Smooth muscle cell (in vitro differentiated cells): Measurements from ENCODE around the gene MUC5B. TPM values are rescaled to one million over a fixed set of nuclear protein-coding genes. Genes with fewer than 3 reads are reported as not detected.

ENCODE experiments used
- DNase-seq: peaks from one replicate; lab custom pipeline; 2025; ENCODE audit not compliant: unreplicated experiment; lab: John Stamatoyannopoulos, UW
- H2AFZ ChIP-seq: fragments of 200-600 bp; sonication (generic); 2 replicates; pipeline ENCODE4 v1.6.0; 2016; ENCODE audit warnings: antibody characterized with exemption, low read depth, mild to moderate bottlenecking
- H3F3A ChIP-seq: fragments of 200-600 bp; sonication (generic); 2 replicates; pipeline ENCODE4 v1.6.0; 2017; ENCODE audit warnings: antibody characterized with exemption, low read depth
- H3K27ac ChIP-seq: fragments of 200-600 bp; sonication (generic); 2 replicates; pipeline ENCODE4 v1.5.1; 2016; ENCODE audit warnings: low read depth, mild to moderate bottlenecking
- H3K27me3 ChIP-seq: fragments of 200-600 bp; sonication (generic); 2 replicates; pipeline ENCODE4 v1.6.1; 2016; ENCODE audit warnings: low read depth, mild to moderate bottlenecking
- H3K36me3 ChIP-seq: fragments of 200-600 bp; sonication (generic); 2 replicates; pipeline ENCODE4 v1.5.1; 2016; ENCODE audit warnings: low read depth
- H3K4me1 ChIP-seq: fragments of 200-600 bp; sonication (generic); 2 replicates; pipeline ENCODE4 v1.5.1; 2016; ENCODE audit warnings: low read depth
- H3K4me2 ChIP-seq: fragments of 200-600 bp; sonication (generic); 2 replicates; pipeline ENCODE4 v1.6.0; 2016; ENCODE audit warnings: mild to moderate bottlenecking
- H3K4me3 ChIP-seq: fragments of 200-600 bp; sonication (generic); 2 replicates; pipeline ENCODE4 v1.5.1; 2016; ENCODE audit warnings: mild to moderate bottlenecking
- H3K79me2 ChIP-seq: fragments of 200-600 bp; sonication (generic); 2 replicates; pipeline ENCODE4 v1.6.0; 2016; ENCODE audit warnings: low read depth, mild to moderate bottlenecking
- H3K9ac ChIP-seq: fragments of 200-600 bp; sonication (generic); 2 replicates; pipeline ENCODE4 v1.6.0; 2016; ENCODE audit warnings: low read depth
- H3K9me3 ChIP-seq: fragments of 200-600 bp; sonication (generic); replicated peaks from 2 replicates; pipeline ENCODE4 v1.5.1; 2016; ENCODE audit warnings: low read depth
- H4K20me1 ChIP-seq: fragments of 200-600 bp; sonication (generic); 2 replicates; pipeline ENCODE4 v1.6.0; 2016; ENCODE audit warnings: low read depth
- WGBS: methylation state at CpG from one replicate; pipeline ENCODE4 v1.1.7; 2016; ENCODE audit warnings: low lambda C conversion rate; 5-methylcytosine and 5-hydroxymethylcytosine counted together
- polyA plus RNA-seq: library from polyadenylated mRNA; unstranded; fragments of >200 nt; fragmentation: Nextera tagmentation; extraction: Ambion mirVana; gene quantifications from 2 replicates; pipeline ENCODE4 v1.2.1, GENCODE V29; 2016
- total RNA-seq: library from RNA; depleted of rRNA; stranded (reverse); fragments of >200 nt; gene quantifications from 2 replicates; pipeline ENCODE4 v1.2.3, GENCODE V29; 2014
- TF ChIP-seq, protein P1 (sequence below): fragments of 200-600 bp; sonication (generic); IDR thresholded peaks from 2 replicates; pipeline ENCODE4 v1.5.1; 2017; ENCODE audit warnings: borderline replicate concordance, mild to moderate bottlenecking, antibody characterized with exemption; ENCODE audit not compliant: insufficient read depth, poor library complexity, severe bottlenecking

The MUC5B gene
- total and polyA plus RNA-seq, 2 experiments from 2014 or later = not detected

GRCh38 chr11:1260023-1260501 is 37.2 kb downstream of the MUC5B start:
- H3K27me3 ChIP-seq = no peaks in the 10 kb centered on the region
- TF ChIP-seq, protein P1, sequence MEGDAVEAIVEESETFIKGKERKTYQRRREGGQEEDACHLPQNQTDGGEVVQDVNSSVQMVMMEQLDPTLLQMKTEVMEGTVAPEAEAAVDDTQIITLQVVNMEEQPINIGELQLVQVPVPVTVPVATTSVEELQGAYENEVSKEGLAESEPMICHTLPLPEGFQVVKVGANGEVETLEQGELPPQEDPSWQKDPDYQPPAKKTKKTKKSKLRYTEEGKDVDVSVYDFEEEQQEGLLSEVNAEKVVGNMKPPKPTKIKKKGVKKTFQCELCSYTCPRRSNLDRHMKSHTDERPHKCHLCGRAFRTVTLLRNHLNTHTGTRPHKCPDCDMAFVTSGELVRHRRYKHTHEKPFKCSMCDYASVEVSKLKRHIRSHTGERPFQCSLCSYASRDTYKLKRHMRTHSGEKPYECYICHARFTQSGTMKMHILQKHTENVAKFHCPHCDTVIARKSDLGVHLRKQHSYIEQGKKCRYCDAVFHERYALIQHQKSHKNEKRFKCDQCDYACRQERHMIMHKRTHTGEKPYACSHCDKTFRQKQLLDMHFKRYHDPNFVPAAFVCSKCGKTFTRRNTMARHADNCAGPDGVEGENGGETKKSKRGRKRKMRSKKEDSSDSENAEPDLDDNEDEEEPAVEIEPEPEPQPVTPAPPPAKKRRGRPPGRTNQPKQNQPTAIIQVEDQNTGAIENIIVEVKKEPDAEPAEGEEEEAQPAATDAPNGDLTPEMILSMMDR = no peak
- H3F3A ChIP-seq = no peaks in the 10 kb centered on the region
- no peaks in the 10 kb centered on the region for H3K79me2 ChIP-seq
- H3K9me3 ChIP-seq = no peaks in the 10 kb centered on the region
- no peak overlapping the region for H3K4me2 ChIP-seq
- peaks cover 5% of the 10 kb centered on the region for H3K4me1 ChIP-seq
- H3K4me3 ChIP-seq = no peak overlapping the region
- H3K9ac ChIP-seq = no peak overlapping the region
- H2AFZ ChIP-seq = no peak overlapping the region
- no peak for DNase-seq
- 100% methylated on average over 1 of the region's 10 CpGs for WGBS
- H3K36me3 ChIP-seq = no peaks in the 10 kb centered on the region
- H4K20me1 ChIP-seq = no peaks in the 10 kb centered on the region
- H3K27ac ChIP-seq = no peak overlapping the region

- TF ChIP-seq, protein P1 = no peak
- no peak overlapping the region for H2AFZ ChIP-seq
- DNase-seq = no peak
- H3K27me3 ChIP-seq = no peaks in the 10 kb centered on the region
- no peaks in the 10 kb centered on the region for H4K20me1 ChIP-seq
- WGBS = 96% methylated on average over 17 of the region's 17 CpGs
- H3K9ac ChIP-seq = no peak overlapping the region
- H3K36me3 ChIP-seq = no peaks in the 10 kb centered on the region
- H3K4me3 ChIP-seq = no peak overlapping the region
- no peak overlapping the region for H3K4me2 ChIP-seq
- no peak overlapping the region for H3K27ac ChIP-seq
- H3F3A ChIP-seq = no peaks in the 10 kb centered on the region
- no peaks in the 10 kb centered on the region for H3K9me3 ChIP-seq
- H3K79me2 ChIP-seq = no peaks in the 10 kb centered on the region
- H3K4me1 ChIP-seq = peaks cover 5% of the 10 kb centered on the region
Observed at GRCh38 chr11:1260620-1261019, 37.8 kb downstream of the MUC5B start.

DNA sequence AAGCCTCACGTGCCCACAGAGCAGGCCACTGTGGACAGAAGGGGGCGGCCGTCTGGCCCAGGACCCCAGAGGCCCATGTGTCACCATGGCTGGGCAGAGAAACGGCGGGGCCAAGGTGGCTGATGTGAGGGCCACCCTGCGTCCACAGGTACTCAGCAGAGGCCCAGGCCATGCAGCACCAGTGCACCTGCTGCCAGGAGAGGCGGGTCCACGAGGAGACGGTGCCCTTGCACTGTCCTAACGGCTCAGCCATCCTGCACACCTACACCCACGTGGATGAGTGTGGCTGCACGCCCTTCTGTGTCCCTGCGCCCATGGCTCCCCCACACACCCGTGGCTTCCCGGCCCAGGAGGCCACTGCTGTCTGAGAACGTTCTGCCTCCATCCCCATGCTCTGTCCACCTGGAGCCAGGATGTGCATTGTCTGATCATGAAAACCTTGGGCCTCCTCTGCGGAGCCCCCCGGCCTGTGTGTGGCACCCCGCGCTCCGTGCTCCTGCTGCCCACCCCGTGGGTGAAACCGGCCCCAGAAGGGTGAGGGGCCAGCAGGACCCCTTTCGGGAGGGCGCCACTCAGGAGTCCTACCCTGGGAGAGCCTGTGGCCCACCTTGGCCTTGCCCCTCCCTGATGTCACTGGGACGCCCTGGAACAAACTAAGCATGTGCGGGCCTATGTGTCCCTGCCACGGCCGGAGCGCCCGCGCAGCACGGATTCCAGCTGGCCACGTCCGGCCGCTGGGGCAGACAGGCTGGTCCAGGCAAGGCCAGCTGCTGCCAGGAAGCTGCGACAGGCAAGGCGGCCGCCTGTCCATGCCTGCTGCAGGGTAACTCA is 38.6 kb downstream of the MUC5B start:
- no peak overlapping the region for H2AFZ ChIP-seq
- no peaks in the 10 kb centered on the region for H4K20me1 ChIP-seq
- H3K4me3 ChIP-seq = no peak overlapping the region
- peaks cover 5% of the 10 kb centered on the region for H3K4me1 ChIP-seq
- H3K36me3 ChIP-seq = no peaks in the 10 kb centered on the region
- H3F3A ChIP-seq = no peaks in the 10 kb centered on the region
- H3K4me2 ChIP-seq = no peak overlapping the region
- DNase-seq = no peak
- no peaks in the 10 kb centered on the region for H3K79me2 ChIP-seq
- no peaks in the 10 kb centered on the region for H3K9me3 ChIP-seq
- H3K9ac ChIP-seq = no peak overlapping the region
- TF ChIP-seq, protein P1 = no peak
- WGBS = 96% methylated on average over 39 of the region's 39 CpGs
- no peaks in the 10 kb centered on the region for H3K27me3 ChIP-seq
- no peak overlapping the region for H3K27ac ChIP-seq
